ENCODE data around the gene GRID1. TPM values are rescaled to one million over a fixed set of nuclear protein-coding genes. Genes with fewer than 3 reads are reported as not detected.

The GRID1 gene
- total RNA-seq, 3 donors from 2014 or later, result 2.3 to 8.5 (median 5.9) TPM

DNA sequence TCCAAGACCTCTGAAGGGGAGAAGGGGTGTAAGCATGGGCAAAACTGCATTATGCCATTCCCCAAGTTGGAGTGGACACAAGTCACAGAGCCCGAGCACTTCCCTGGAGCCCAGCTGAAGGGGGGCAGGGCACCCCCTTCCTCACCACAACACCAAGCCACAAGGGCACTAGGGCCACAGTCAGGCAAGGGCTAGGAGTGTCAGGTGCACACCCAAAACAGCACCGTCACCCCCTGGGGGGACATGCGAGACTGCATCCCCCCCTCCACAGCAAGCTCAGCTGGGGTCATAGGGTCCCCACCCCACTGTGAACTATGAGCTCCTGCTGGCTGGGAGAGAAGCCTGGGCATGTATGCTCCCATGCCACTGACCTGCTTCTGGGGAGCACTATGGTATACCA is 143.9 kb downstream of the GRID1 start:
- DNase-seq (ENCODE audit: low spot score in 2 of 2), result no peak
- TF ChIP-seq POLR2A (IDR thresholded peaks at IDR 0.05) (no peak), POLR2AphosphoS5 (IDR thresholded peaks at IDR 0.05) (no peak), CTCF (IDR thresholded peaks at IDR 0.05) (no peak)
- H3K4me1 ChIP-seq, result no peaks in the 10 kb centered on the region
- intact Hi-C loops (cut with DNase I; ENCODE audit: low total_unique reads), result no loop called here
- H3K27me3 ChIP-seq, result no peaks in the 10 kb centered on the region
- no peaks in the 10 kb centered on the region for H3K36me3 ChIP-seq
- H3K27ac ChIP-seq, result no peak overlapping the region
- H3K4me3 ChIP-seq, result no peak overlapping the region
- H3K9me3 ChIP-seq, result no peaks in the 10 kb centered on the region

DNA sequence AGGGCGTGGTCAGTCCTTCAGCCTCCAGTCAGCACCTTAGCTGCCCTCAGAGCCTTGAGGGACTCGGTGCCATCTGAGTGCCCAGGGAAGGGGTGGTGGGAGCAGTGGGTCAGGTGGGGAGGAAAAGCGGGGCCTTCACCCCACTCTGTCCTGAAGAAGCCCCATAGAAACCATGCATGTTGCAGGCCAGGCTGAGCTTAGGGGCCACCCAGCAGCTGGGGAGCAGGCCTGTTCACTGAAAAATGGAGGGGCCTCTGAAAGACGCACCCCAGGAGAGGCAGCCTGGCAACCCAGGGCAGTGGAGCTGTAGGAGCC is 144.3 kb downstream of the GRID1 start:
- no peak for TF ChIP-seq CTCF (IDR thresholded peaks at IDR 0.05)
- TF ChIP-seq POLR2AphosphoS5 (IDR thresholded peaks at IDR 0.05), result no peak
- no peak for TF ChIP-seq POLR2A (IDR thresholded peaks at IDR 0.05)
- intact Hi-C loops (cut with DNase I; ENCODE audit: low total_unique reads), result no loop called here
- no peaks in the 10 kb centered on the region for H3K4me1 ChIP-seq
- H3K36me3 ChIP-seq, result no peaks in the 10 kb centered on the region
- H3K4me3 ChIP-seq, result no peak overlapping the region
- H3K27me3 ChIP-seq, result no peaks in the 10 kb centered on the region
- no peaks in the 10 kb centered on the region for H3K9me3 ChIP-seq
- H3K27ac ChIP-seq, result no peak overlapping the region
- no peak for DNase-seq (ENCODE audit: low spot score in 2 of 2)

GRCh38 chr10:86221442-86222335 is 144.9 kb downstream of the GRID1 start:
- H3K9me3 ChIP-seq, result no peaks in the 10 kb centered on the region
- H3K36me3 ChIP-seq, result no peaks in the 10 kb centered on the region
- TF ChIP-seq CTCF (IDR thresholded peaks at IDR 0.05), result no peak
- TF ChIP-seq POLR2A (IDR thresholded peaks at IDR 0.05), result no peak
- no peak for DNase-seq (ENCODE audit: low spot score in 2 of 2)
- no peak overlapping the region for H3K4me3 ChIP-seq
- no peaks in the 10 kb centered on the region for H3K27me3 ChIP-seq
- H3K27ac ChIP-seq, result no peak overlapping the region
- no peaks in the 10 kb centered on the region for H3K4me1 ChIP-seq
- intact Hi-C loops (cut with DNase I; ENCODE audit: low total_unique reads), result no loop called here

DNA sequence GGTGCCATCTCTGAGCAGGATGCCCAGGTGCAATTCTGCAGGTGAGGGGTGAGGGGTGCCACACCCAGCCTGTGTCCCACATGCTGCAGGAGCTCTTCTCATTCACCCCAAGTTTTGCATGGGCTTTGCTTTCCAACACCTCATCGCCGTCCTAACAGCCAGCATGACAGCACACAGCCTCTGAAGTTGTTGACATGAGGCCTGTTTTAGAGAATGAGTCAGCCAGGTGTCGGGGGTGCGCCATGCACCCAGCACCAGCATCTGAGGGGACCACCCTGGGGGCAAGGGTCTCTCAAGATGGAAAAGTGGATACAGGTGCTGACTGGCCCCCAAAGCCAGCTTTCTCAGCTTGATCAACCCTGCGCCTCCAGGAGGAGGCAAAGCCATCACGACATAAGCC is 146.0 kb downstream of the GRID1 start:
- Histone ChIP-seq H3K4me3 (no peak overlapping the region), H3K4me1 (no peaks in the 10 kb centered on the region), H3K27me3 (no peaks in the 10 kb centered on the region), H3K27ac (no peak overlapping the region), H3K9me3 (no peaks in the 10 kb centered on the region), H3K36me3 (no peaks in the 10 kb centered on the region)
- DNase-seq (ENCODE audit: low spot score in 2 of 2), result no peak
- TF ChIP-seq POLR2A (IDR thresholded peaks at IDR 0.05) (no peak), CTCF (IDR thresholded peaks at IDR 0.05) (no peak), POLR2AphosphoS5 (IDR thresholded peaks at IDR 0.05) (no peak)
- intact Hi-C loops (cut with DNase I; ENCODE audit: low total_unique reads), result no loop called here

GRCh38 chr10:86219271-86219670 is 147.3 kb downstream of the GRID1 start:
- TF ChIP-seq POLR2A (IDR thresholded peaks at IDR 0.05) (no peak), CTCF (IDR thresholded peaks at IDR 0.05) (no peak), POLR2AphosphoS5 (IDR thresholded peaks at IDR 0.05) (no peak)
- Histone ChIP-seq H3K27ac (no peak overlapping the region), H3K4me1 (no peaks in the 10 kb centered on the region), H3K27me3 (no peaks in the 10 kb centered on the region), H3K4me3 (no peak overlapping the region), H3K36me3 (no peaks in the 10 kb centered on the region), H3K9me3 (no peaks in the 10 kb centered on the region)
- intact Hi-C loops (cut with DNase I; ENCODE audit: low total_unique reads), result no loop called here
- no peak for DNase-seq (ENCODE audit: low spot score in 2 of 2)

Measured in breast epithelium (tissue), 4 donors.